Activated T-helper 1 cell treated with anti-CD3 and anti-CD28 coated beads, Interleukin-2, amount 50 U/mL, for 16 hours (primary cell): Measurements from ENCODE around the gene CACNA1D.
"Not testable (repeated sequence)": the region's sequence is repeated elsewhere in the genome, so short reads cannot be mapped to it uniquely, and the experiment has no call there.

Source experiments
- DNase-seq, 2 donors: peaks; one replicate each; pipeline ENCODE4 v3.0.0-alpha.2; 2020; ENCODE audit warnings: low read depth in 1 of 2, low spot score in 1 of 2

CACNA1D gene

DNA sequence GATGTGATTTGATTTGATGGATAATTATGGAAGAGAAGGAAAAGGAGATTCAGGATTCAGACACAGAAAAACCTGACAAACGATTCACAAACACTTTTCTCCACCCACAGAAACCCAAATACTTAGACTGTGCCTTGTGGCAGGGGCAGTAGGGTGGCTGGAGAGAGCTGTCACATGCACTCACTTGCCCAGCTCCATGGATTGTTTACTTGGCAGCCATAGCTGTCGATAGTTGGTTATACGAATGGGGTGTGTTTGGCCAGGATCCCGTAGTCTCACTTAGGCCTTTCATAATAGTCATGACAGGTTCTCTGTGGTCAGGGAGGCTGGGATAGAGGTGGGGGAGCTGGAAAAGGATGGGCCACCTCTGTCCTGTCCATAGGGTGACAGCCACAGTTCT is 76.9 kb downstream of the CACNA1D start:
- DNase-seq, result no peak

DNA sequence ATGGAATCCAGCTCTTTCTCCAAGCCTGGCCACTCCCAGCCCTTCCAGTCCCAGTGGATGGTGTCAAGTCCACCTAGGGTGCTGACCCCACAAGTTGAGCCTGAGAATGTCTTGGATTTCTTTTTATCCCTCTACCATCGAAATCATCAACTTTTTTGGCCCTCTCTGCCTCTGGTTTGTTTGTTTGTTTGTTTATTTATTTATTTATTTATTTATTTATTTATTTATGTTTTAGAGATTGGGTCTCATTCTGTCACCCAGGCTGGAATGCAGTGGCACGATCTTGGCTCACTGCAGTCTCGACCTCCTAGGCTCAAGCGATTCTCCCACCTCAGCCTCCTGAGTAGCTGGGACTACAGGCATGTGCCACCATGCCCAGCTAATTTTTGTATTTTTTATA is 77.8 kb downstream of the CACNA1D start:
- DNase-seq, result not testable (repeated sequence)

DNA sequence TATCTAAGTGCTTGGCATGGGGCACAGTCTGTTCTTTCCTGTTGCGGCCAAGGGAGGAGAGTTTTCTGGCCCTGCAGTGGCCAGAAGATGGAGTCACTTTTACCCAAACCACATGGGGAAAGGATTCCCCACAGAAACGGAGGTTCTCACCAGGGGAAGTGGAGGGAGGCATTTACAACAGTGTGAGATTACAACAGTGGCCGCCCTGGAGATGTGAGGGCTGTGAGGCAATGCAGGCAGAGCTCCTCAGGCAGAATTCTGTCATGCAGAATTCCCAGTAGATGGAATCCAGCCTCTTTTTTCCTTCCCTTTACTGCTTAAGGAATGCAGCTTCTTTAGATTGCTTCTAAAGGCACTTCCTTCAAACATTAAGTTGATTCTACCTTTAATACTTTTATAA is 83.1 kb downstream of the CACNA1D start:
- DNase-seq, result no peak

DNA sequence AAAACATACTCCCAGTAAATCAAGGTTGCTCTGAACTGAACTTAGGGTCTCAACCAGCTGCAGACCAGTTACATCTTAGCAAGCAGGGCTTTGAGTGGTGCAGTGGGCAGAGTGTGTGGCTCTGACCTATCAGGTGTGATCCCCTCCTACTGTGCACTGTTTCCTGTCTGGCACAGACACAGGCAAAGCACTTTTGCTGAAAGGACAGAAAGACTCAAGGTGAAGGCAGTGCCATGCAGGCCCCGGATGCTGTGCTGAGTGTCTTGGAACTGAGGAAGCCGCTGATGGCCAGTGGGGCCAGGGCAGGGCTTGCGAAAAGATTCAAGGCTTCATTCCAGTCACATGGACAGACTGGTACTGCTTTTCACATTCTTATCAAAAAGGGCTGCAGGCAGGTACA is 85.2 kb downstream of the CACNA1D start:
- DNase-seq, result no peak

DNA sequence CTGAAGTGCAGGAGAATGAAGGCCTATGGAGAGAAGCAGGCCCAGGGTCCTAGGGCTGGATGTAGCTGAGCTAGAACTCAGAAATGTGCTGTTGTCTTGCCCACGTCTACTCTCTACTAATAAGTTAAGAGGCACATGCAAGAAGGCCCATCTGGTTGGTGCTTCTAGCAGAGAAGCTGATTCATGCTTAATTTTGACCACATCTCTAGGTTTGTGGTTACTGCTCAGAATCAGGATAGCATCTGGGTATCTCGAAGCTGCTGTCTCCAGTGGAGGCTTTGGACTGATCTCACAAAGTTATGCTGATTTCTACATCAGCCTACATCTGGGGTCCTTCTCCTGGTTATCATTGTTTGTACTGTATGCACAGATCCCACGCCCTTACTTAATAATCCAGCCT is 87.3 kb downstream of the CACNA1D start:
- DNase-seq, result no peak

DNA sequence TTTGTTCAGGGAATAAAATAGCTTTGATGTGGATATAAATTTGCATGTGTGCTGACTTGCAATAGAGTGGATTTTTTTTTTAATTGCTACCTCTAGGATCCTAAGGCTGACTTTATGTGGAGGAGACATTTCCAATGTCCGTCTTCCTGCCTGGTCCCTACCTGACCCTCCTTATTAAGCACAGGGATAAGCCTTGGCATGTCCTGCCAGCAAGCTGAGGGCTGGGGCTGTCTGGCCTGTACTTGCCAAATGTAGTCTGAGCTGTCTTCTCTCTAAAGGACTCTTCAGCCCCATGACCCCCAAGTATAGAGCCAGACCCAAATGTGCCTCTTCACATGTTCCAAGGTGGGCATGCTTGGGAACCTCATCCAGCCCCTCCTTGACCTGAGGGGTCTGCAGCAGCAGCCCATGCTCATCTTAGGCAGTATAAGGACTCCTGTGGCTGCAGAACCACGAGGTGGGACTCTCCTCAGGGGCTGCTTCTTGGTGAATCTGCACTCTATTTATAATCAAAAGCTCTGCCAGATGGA is 88.8 kb downstream of the CACNA1D start:
- no peak for DNase-seq

DNA sequence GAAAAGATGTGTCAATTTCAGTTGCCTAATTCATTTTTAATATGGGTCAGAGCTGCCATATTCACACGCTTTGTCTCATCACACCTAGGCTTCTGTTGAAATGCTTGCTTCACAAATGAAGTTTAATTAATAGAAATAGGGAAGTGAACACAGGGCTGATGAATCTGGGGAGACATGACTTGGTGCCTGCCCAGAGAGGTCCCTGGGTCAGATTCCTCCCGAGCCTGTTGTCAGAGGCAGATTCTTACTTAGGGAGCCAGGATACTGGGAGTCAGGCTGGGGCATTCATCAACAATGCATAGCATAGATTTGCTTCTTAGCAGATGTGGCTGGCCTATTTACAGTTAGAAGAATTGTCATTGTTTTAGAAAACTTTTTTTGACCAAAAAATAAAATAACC is 90.6 kb downstream of the CACNA1D start:
- no peak for DNase-seq

DNA sequence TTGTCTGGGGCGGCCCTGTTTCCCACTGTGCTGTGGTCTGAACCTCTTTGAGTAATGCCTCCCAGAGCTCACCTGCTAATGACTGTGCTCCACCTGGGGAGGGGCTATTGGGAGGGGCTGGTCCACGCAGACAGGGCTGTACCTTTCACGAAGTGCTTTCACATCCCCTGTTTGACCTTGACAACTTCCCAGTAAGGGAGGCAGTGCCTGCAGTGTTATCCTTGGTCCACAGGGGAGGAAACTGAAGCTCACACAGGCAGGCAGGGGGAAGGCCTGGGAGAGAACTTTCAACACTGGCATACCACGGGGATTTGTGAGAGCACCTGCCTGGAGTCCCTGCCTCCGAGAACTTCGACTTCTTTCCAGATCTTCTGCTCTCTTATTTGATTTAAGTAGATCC is 91.2 kb downstream of the CACNA1D start:
- no peak for DNase-seq

DNA sequence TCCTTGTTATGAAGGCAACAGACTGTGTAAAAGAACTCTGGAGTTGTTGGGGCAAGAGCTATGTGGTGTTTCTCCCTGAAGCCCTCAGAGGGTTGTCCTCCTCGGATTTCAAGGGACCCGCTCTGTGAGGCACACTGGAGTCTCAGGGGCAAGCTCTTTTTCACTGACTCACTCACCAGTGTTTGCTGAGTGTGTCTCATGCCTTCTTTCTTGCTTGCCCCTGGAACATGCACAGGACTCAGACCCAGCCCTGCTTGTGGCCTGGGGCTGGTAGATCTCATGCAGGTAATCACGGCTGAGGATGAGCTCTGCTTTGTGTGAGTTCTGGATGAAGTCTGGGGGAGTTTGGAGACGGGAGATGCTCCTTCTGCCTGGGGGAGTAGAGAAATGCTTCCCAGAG is 93.7 kb downstream of the CACNA1D start:
- DNase-seq, result no peak

DNA sequence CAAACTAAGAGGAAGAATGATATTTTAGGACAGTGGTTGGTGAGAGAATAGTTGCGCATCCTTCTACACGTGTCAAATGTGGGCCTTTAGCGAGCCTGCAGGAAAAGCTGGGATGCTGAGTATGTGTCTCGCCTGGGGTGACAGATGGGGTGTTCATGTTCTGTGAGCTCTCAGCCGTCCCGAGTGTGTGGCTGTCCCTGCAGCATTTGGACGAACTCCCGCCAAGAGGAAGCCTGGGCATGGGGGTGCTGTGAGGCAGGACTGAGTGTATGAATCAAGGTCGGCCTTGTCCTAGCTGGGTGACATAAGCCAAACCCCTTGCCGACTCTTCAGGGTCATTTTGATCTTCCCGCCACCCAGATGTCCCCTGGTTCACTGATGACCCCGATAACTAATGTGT is 94.8 kb downstream of the CACNA1D start:
- no peak for DNase-seq

DNA sequence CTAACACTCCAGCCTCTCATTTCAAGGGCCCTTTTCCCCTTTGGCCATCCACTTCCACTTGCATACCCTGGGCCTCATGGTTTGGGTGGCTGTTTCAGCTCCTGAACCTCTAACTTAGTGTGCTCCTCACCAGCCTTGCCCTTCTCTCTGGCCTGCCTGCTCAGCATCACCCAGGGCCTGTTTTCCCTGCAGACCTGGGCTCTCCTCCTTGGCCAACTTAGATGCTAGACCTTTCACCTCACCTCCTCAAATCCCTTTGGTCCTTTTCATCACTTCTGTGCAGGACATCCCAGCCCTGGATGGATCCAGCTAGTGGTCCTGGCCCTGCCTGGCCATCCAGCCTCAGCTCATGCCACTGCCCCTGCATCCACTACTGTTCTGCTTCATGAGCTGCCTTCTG is 95.4 kb downstream of the CACNA1D start:
- no peak for DNase-seq

DNA sequence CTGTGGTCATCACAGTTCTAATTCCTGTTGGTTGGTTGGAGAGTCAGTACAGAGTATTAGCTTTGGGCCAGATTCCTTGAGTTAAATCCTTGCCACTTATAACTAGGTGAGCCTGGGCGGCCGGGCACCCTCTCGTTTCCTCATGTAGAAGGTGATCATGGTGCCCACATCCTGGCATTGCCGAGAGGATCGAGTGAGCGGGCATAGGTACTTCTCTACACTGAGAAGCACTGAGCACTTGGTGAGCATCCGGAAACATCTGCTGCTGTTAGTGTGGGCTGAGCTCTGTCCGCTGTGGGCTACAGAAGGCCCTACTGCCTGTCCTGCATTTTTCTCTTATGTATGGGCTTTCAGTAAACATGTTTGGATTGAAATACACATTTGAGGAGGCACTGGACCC is 96.2 kb downstream of the CACNA1D start:
- DNase-seq, result no peak

DNA sequence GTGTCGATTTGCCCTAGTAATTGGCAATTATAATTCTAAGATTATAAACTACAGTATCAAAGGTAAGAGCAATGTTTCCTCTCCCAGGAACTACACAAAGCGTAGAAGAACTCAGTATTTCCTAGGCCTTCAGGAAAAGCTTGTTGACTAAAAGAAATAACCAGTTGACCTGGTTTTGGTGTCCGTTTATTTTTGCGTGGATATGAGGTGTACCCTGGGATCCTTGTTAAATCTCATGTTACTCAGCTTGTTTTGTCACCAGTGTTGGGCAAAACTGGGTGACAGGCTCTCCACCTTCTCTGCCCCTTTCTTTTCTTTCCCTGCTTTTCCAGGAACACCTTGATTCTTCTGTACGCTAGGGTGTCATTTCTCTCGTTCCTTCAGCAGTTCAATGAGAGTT is 97.2 kb downstream of the CACNA1D start:
- no peak for DNase-seq

DNA sequence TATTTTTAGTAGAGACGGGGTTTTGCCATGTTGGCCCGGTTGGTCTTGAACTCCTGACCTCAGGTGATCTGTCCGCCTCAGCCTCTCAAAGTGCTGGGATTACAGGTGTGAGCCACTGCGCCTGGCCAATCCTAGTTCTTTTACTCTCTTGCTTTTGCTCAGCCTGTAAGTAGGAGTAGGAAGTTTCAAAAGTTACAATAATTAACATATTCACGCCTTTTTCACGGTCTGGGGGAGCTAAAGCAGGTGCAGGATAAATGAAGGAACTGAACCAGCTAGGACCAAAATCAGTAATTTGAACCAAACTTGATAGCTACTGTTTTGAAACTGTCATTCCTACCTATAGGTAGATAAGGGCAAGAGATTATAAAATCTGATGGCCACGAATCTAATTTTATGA is 98.5 kb downstream of the CACNA1D start:
- DNase-seq, result no peak

DNA sequence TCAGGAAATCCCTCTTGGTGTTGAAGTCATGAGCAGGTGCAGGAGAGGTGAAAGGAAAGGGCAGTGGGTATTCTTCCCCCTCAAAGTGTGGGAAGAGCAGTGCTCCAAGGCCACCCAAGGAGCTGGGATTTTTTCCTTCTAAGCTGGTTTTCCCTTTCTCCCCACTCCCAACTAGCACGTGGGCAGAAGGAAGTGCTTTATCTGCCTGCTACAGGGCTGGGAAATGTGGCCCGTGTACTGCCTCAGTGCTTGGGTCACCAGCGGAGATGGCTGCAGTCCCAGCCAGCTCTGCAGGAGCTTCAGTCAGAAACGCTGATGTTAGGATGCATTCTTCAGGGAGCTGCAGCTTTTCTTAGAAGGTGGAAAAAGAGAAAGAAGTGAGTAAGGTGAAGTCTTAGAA is 99.2 kb downstream of the CACNA1D start:
- no peak for DNase-seq

DNA sequence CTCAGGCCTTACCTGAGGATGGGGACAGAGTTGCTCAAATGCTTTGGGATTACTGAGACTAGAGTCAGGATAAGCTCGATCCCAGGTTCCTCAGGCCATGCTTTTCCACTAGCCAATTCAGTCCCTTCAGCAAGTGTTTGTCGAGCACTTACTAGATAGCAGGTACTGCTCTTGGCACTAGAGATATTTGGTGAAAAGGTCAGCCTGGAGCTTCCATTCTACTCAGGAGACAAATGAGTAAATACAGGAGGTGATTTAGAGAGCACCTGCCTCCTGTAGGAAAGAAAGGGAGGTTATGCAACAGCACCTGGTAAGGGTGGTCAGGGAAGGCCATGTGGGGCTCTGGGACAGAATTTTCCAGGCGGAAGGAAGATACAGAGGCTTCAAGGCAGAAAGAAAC is 99.9 kb downstream of the CACNA1D start:
- DNase-seq, result no peak

DNA sequence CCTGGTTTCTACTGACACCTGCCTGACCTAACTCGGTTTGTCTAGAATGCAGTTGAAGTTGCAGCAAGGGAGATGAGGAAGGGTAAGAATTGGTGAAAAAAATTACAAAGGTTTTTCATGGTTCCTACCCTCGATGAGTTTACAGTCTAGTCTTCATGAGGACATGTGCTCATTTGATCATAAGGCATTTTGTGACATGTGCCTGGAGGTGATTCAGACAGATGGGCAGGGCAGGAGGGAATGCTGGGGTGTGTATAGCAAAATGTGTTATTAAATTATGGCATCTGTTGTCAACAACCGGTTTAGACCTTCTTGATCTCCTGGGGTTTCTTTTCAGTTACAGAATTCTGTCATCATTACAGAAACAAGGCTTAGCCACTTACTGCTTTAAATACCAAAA is 101.2 kb downstream of the CACNA1D start:
- DNase-seq, result no peak

DNA sequence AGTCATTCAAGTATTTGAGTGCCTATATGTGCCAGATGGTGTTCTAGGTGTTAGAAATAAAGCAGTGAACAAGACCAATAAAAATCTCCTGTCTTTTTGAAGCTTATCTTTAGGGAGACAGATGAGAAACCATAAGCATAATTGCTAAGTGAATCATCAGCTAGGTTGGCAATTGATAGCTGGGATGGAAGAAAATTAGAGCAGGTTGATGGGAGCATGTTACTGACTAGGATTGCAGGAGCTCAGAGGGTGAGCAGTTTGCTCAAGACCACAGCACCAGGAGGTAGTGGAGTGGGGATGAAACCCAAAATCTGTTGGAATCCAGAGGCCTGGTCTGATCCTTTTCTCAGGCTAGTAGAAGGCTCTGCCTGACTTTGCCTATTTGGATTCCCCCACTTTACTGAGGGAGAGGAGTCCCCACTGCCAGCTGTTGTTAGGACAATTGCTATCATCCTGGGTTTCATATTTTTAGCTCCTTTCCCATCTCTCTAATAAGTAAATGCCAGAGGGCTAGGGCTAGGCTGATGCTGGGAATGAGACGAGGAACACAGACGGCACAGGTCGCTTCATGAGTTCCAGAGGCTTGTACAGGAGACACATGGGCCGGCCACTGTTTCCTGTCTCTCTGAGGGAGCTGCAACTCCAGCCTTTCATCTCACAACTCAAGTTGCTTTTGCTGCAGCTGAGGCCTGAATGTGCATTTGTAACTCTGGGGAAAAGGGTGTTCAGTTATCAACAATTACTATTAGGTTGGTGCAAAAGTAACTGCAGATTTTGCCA is 102.9 kb downstream of the CACNA1D start:
- DNase-seq, result no peak

DNA sequence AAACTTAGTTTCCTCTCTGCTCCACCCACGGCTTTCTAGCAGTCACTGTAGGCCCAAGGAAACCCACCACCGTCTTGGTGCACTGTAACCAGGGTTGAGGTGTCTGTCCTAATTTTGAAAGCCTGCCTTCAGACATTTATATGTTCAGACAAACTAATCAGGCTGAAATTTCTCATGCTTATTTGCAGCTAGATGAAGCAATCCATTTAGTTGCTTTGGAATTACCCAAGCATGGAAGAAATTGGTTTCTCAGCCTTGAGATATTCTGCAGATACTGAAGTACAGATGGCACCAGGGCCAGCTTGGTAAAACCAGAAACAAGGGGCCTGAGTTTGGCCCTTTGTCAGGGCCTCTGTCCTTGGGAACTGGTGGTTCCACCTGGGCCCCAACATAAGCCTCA is 105.4 kb downstream of the CACNA1D start:
- no peak for DNase-seq

DNA sequence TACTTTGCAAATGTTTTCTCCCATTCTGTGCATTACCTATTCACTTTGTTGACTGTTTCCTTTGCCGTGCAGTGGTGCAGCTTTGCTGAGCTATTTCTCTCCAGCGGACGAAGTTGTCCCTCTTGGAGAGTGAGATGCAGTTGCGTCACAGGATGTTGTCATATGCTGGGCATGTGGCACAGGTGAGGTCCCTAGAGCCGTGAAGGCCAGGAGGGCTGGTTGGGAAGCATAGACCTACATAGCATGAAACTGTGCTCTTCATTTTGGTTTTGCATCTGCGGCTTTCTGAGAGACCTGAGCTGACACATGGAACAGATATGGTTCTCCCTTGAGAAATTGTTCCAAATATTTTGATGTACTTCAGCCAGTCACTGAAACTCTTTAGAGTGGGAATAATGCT is 108.5 kb downstream of the CACNA1D start:
- no peak for DNase-seq

DNA sequence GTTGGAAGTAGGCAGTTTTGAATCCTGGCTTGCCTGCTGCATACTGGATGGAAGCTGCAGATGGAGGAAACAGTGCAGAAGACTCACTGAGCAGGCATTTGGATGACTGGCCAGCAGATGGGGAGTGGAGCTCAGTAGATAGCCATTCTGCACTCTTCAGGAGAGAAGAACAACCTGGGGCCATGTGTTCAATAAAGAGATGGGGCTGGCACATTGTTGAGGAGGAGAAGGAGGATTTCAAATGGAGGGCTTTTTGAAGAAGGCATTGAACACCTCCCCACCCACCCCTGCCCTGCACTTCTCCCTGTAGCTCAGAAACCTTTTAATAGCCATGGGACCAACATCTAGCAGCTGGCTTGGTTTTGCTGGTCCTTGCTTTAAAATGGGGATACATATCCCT is 109.8 kb downstream of the CACNA1D start:
- DNase-seq, result no peak

DNA sequence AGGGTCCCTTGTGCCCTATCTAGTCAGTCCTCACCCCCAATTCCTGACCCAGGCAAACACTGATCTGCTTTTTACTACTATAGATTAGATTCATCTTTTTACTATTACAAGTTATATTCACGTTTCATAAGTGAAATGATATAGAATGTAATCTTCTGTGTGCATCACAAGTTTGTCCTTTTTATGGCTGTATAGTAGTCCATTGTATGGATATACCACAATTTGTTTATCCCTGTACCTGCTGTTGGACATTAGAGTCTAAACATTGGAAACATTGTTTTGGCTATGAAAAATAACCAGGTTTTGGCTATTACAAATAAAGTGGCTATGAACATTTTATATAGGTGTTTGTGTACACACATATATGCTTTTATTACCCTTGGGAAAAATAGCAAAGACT is 112.4 kb downstream of the CACNA1D start:
- no peak for DNase-seq

DNA sequence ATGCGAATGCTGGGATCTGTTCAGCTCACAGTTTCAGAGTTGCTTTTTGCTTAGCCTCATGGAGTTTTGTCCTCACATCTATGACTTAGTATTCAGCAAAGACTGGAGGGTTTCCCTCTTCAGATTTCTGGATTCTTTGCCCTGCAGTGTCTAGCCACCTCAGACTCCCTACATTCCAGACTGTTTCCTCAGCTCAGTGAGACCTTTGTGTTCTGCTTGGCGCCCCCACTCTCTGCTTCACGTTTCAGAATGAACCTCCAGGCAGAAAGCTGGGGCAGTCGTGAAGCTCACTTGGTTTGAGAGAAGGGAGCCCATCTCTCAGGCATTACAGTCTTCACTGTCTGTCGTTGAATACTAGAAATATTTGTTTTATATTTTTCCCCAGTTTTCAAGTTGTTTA is 118.1 kb downstream of the CACNA1D start:
- DNase-seq, result no peak
